GM21786 (cell line): ENCODE data around the gene ACADL.

Experiments
- ATAC-seq: cut with Tn5 transposase; IDR thresholded peaks from one replicate; pipeline ENCODE4 v1.9.1; 2021; ENCODE audit not compliant: unreplicated experiment

Gene ACADL

DNA sequence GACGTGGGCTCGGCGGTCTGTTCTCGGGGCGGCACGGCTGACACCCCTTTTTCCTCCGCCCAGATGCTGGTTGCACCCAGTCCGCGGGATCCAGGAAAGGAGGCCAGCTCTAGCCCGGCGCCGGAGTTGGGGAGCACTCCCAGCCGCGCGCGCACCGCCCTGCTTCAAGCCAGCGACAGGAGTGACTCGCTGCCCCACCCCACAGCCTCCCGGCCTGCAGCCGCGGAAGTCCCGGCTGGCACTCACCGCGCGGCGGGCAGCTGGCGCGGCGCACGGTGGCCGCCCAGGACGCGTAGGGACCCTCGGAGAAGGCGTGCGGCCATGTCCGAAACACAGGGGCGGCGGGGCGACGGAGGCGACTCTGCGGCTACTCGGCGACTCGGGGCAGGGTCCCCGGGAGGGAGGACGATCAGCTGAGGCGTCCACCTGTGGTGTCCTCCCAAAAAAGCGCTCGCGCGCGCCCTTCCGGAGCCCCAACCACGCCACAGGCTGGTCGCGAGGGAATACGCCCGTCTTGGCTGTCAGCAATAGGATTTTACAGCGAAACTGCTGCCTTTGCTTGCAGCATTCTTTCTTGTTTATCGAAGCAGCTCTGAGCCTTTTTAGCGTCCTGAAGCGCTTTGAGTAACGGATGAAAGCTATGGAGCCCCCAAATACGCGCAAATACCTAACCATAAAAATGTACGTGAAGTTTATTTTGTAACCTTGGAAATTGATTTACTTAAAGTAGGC, at the start of gene ACADL:
ACADL (minus strand) TSS at position 507 of the 732 bp plus-strand sequence; CDS start at position 323, 184 bp downstream.
- ATAC-seq, result no peak

DNA sequence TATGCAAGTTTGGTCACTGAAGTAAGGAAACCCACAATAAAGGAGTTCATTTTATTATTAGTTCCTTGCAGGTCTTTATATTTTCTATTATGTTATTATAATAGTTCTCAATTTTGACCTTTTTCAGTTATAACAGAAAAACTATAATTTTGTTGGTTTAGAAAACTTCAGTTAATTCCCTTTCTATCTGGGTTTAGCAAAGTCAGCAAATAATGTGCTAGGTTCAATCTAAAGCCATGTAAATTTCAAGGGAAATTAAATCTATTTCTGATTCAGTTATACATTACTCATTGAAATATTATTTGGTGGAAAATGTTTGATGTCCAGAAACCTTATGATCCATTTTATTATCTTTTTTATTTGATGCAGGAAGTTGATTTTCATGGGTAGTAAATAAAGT, 46.1 kb upstream of the ACADL start:
- no peak for ATAC-seq

DNA sequence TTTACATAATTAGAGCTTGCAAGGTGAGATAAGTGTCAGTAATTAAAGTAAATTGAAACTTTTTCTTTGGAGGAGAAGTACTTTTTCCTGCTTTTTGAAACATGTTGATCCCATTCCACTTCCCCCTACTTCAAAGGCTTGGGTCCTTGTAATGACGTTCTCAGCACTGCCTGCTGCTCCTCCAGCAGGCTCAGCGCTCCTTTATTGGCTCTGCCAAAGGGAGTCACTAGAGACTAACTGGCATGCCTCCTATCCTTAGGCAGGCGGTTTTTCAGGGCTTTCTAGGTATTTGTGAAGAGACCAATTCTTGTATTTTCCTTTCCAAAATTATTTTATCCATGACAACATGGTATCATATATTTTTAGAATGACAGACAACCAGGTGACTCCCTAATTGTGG, 43.9 kb upstream of the ACADL start:
- ATAC-seq, result no peak

DNA sequence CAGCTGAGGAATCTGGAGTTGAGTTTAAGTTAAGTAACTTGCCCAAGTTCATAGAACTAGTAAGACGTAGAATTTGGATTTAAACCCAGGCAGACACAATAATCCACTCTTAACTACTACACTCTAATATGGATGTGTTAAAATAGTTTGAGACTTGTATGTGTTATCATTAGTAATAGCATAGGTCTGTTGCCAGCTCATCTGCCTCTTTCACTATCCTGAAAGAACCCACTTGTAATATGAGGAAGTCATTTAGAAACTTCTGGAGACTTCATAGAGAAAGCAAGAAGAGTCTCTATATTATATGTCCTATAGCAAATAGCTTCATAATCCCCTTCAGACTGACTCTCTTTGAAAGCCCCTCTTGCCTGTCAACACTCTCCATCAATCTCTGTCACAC, 43.0 kb upstream of the ACADL start:
- no peak for ATAC-seq

DNA sequence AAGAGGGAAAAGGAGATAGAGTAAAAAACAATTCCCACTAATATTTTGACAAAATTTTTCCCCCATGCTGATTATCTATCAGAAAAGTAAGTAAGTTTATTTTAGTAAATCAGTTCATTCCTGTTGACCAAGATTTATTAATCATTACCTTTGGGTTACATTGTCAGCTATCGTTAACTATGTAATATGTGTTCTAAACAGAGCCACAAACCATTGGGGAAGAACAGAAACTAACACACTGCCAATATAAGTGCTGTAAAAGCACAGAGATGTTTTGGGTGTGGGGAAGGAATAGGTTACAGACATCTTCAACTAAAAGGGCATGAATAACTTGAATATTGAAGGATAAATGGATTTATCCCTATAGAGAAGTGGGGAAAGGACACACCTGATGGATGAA, 42.5 kb upstream of the ACADL start:
- no peak for ATAC-seq

DNA sequence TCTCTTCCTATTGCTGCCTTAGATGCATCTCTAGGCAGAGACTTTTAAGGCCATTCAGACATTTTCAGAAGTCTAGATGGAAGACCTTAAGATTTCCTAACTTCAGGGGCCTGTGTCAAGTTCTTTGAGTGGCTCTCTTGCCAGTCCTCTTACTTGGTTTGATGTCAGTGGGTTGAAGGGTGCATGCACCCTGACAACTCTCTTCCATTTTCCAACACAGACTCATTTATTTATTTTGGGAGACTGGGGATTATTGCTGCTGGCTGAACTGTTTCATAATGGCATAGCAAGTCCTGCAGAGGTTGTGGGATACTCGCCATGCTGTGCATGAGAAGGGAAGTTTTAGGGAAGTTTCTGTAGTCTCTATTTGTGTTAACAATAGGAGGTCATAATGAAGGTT, 39.0 kb upstream of the ACADL start:
- no peak for ATAC-seq

DNA sequence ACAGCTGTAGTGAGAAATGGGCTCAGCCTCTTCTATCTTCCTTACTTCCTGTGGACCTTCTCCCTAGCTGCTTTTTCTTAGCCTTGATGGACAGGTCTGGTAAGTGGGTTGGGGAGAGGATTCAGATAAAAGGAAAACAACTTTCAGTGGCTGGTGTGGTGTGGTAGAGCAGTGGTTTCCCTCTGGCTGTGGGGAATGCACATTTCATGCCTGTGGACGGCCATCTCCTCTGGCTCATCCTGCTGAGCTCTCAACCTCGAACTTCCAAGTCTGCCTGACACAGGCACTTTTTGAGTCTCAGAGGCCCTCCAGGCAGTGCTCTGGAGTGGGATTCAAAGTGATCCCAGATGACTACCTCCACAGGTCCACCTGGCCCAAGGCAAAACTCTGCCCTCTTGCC, 38.6 kb upstream of the ACADL start:
- ATAC-seq, result no peak

DNA sequence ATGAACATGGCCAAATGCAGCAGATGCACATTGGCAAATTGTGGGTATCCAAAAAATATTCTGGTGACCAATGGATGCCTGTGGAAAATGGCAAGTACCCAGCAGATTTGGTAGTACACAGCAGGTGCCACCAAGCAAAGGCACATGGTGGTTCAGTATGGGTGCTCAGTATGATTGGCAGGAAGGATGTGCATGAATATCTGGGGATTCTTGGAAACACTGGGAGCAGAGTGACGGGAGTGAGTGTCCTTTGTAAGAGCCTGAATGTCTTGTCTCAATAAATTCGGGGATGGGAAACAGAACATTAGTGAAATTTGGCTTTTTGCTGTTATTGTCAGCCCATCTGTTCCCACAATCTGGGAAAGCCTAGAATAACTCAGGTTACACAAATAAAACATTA, 36.8 kb upstream of the ACADL start:
- no peak for ATAC-seq

DNA sequence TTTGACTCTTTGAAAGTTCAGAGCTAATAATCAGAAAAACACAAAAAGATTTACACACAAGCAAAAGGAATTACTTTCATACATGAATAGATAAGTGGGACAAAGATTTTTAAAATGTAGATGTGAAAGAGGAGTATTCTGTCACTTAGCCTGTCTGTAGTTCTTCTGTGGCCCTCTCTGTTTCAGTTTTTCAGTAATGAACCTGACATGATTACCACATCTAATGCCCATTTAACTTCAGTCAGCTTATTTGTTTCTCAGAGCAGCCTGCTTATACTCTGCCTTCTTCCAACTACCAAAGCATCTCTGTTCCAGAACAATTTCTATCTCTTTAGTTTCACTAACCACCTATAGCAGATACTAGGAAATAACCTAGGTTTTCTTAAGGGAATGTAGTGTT, 34.4 kb upstream of the ACADL start:
- ATAC-seq, result no peak

DNA sequence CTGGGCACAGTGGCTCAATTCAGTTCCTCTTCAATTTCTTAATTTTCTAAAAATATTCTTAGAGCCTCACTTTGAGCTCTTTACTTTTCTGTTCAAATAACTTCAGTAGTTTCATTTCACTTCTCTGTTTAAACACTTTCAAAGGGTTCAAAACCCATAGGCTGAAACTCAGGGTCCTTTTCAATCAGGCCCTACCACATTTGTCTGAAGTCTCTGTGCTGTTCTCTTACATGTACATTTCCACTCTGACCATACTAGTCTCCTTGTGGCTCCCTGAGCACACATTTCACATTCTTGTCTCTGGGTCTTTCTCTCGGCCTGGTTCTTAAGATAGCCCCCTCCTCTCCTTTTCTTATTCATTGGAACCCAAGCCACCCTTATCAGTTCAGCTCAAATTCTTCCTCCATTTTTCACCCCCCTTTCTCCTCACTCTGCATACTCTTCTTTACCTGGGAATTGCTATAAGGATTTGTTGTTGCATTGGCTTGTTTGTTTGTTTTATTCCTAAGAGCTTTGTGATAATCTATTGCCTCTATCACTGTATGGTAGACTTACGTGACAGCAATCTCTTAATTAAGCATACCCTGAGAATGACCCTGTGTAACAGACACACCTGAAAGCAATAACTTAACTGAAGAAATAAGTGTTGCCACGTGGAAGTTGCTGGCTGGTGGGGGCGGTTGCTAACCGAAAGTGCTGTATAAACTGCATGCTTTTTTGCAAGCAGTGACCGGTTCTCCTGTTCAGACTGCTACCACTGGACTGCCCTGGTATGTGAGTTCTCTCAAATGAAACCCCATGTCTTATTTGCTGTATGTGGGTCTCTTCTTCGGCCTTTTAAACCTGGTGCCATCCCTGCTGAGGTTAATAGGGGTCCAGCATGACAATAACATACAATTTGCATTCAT, 27.7 kb upstream of the ACADL start:
- no peak for ATAC-seq

DNA sequence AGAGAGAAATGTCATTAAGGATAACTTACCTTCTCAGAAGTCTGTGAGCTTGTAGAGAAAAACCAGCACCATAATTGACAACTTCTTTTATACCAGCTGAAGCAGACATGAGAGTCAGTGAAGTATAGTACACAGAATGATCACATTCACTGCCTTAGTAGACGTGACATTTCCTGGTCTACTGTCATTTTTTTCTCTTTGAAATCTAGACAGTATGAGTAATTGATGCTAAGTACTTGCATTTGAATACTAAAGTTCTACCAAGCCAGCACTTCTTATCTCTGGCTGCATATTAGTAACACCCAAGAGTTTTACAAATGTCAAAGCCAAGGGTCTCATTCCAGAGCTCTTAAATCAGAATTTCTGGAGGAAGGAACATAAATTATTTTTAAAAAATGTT, 25.4 kb upstream of the ACADL start:
- ATAC-seq, result no peak

DNA sequence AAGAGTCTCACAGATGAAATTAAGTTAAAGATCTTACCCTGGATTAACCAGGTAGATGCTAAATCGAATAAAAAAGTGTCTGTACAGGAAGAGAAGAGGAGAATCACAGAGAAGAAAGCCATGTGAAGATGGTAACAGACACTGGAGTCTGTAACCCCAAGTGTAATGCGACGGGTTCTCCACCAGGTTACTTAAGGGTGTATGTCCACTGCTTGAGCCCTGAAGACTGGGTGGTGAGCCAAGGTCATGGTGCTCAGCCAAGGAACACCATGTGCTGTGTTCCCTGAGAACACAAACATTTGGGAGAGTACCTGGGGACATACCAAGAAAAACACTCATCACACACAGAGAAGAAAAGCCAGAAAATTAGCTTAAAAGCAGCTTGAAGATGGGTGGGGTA, 8.2 kb upstream of the ACADL start:
- no peak for ATAC-seq

DNA sequence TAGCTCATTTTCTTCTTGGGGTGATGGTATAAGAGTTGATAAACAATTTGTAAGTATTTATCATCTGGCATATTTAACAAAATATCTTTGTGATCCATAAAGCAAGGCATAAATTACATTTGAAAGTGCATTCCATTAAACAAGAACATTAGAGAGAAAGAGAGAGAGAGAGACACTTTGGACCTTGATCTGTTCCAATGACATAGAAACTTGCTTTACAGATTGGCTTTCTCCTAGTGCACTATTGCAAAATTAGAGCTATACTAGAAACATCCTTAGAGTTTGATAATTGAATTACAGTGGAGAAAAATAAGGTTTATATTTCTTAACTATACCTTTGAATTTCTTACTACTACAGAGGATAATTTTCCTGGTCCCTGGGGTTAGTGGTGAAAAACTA, 5.7 kb upstream of the ACADL start:
- ATAC-seq, result no peak

DNA sequence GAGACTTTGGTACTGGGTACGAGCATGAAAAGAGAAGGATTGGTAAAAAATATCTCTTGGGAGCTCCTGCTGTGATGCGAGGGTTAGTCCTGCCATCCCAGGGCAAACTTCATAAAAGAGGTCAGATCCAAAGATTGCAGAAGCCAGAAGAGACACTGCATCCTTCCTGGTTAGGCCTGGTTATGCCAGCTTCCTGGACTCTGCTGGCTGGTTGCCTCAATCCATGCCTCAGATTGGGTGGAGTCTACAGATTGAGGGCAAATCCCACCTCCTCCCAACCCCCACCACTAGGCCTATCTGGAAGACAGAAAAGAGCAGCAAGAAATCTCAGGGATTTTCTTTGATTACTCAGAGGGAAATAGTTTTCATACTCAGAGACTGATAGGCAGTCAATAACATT, 5.3 kb upstream of the ACADL start:
- no peak for ATAC-seq

DNA sequence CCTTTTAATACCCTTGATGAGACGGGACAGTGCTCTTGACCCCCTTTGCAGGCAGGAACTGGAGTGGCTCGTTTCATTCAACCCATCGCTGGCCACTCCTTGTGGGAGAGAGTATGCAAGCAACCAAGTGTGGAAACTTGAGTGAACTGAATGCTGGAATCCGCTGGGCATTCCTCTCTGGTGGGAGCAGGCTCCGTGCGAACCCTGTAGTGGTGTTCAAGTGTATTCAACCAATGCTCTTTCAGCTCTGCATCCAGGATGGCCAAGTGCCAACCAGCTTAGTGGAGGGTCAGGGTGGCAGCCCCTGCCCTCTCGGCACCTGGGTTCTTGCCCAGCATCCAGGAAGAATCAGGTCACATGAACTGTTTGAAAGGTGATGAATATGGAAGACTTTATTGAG, 3.3 kb upstream of the ACADL start:
- ATAC-seq, result no peak

DNA sequence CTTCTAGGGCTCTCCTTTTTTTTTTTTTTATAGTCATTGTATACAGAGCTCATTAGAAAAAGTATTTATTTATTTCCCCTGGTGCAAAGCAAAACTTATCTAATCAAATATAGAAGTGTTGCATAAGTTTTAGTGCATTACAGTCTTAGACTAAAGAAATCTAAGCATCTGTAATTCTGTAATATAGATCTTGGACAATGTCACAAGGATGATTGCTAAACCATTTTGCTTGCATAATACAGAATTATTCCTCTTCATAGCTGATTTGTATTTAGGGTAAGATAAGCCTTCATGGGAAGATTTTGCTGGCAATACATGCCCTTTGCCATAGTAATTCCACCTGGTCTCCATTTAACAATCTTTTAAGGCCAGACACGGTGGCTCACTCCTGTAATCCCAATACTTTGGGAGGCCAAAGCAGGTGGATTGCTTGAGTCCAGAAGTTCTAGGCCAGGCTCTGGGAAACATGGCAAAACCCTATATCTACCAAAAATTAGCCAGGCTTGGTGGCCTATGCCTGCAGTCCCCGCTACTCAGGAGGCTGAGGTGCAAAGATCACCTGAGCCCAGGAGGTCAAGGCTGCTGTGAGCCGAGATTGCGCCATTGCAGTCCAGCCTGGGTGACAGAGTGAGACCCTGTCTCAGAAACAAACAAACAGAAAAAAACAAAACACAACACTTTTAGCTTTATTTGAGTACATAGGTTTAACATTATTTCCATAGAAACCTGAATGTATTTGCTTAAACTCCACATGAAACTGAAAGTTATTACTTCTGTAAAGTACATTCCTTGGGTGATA, 2.2 kb upstream of the ACADL start:
- no peak for ATAC-seq

DNA sequence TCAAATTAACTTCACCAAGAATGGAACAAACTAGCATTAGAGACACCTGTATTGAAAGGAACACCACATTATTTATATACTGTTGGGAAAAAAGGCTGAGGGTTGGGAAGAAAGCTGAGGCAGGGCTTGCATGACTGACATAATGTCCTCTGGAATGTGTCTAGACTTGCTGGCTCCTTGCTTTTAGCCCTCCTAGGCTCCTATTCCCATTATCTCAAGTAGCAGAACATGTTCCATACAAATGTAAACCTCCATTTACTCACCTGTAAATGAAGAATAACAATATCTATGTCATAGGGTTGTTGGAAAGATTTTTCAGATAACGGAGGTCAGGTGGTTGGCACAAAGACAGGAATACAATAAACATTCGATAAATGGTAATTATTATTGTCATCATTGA, 976 bp upstream of the ACADL start:
- no peak for ATAC-seq

DNA sequence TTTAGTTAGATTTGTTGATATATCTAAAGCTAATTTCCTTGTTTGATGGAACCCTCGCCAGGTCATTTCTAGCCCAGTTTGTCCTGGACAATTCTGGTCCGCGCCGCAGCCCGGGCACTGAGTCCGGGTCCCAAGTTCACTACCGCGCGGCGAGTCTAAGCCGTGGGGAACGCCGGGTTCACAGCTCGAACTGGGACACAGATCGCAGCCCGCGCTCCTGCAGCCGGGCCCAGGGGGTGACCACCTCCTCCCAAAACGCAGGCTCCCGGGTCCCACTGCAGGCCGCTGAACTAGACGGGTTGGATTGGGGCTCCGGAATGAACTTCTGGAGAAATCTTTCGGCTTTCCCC, 681 bp downstream of the ACADL start:
- no peak for ATAC-seq

DNA sequence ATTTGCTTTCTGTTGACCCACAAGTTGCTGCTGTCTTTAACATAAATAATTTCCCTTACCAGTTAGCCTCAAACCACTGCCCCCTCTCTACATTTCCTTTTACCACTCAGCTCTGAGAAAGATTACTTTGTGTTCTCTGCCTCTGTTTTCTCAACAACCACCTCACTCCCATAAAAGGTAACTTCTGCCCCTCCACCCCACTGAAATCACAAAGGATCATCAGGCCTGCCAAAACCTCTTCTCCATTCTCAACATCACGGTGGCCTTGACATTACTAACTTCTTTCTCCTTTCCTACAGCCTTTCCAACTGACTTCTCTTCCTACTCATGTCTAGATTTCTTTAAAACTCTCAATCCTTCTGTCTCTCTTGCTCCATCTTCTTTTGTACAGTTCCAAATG, 10.1 kb downstream of the ACADL start:
- ATAC-seq, result no peak

DNA sequence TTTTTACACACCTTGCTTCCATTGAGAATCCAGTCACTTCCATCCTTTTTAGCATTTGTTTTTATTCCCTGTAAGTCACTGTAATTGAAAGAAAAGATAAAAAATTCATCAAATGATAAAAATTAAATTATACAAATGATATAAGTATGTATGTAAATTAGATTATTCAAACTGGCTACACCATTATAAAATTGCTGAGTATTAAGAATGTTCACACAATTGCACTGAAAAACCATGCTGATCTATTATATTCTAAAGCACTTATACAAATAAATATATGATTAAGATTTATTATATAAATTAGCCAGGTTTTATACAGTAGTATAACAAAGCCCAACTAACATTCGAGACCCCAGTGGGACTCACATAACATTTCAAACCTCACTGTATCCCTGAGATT, 15.1 kb downstream of the ACADL start:
- ATAC-seq, result no peak

DNA sequence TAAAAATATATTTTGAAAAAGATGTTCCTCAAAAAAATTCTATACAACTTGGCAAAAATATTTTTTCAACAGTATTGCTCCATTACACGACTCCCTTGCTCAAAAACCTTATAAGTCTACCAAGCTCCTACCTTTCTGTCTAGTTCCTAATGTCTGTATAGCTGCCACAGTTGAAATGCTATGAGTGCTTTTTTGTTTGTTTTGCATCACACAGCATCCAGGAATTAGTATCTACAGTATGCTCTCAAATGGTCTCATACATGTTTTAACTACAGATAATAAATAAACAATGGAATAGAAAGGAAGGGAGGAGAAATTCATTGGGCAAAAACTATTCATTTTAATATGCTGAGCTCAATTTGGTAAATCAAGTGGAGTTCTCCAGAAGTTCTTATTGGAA, 17.3 kb downstream of the ACADL start:
- no peak for ATAC-seq

DNA sequence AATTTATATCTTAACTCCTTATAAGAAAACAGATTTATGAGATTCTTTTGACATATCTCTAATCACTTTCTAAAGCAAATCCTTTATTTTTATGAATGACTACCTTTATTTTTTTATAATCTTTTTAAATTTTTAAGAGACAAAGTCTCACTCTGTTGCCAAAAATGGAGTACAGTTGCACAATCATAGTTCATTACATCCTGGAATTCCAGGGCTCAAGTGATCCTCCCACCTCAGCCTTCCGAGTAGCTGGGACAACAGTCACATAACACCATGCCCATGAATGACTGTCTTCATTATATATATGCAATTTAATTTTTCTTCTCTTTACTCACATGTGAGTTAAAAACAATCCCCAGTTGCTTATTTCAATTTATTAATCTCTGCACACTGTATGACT, 21.7 kb downstream of the ACADL start:
- ATAC-seq, result no peak
